Smooth muscle cell (in vitro differentiated cells): ENCODE results near the gene BFSP1. TPM values are rescaled to one million over a fixed set of nuclear protein-coding genes. Genes with fewer than 3 reads are reported as not detected.

Experiments used
- DNase-seq: peaks from one replicate; lab custom pipeline; 2025; ENCODE audit not compliant: unreplicated experiment; lab: John Stamatoyannopoulos, UW
- H2AFZ ChIP-seq: fragments of 200-600 bp; sonication (generic); 2 replicates; pipeline ENCODE4 v1.6.0; 2016; ENCODE audit warnings: antibody characterized with exemption, low read depth, mild to moderate bottlenecking
- H3F3A ChIP-seq: fragments of 200-600 bp; sonication (generic); 2 replicates; pipeline ENCODE4 v1.6.0; 2017; ENCODE audit warnings: antibody characterized with exemption, low read depth
- H3K27ac ChIP-seq: fragments of 200-600 bp; sonication (generic); 2 replicates; pipeline ENCODE4 v1.5.1; 2016; ENCODE audit warnings: low read depth, mild to moderate bottlenecking
- H3K27me3 ChIP-seq: fragments of 200-600 bp; sonication (generic); 2 replicates; pipeline ENCODE4 v1.6.1; 2016; ENCODE audit warnings: low read depth, mild to moderate bottlenecking
- H3K36me3 ChIP-seq: fragments of 200-600 bp; sonication (generic); 2 replicates; pipeline ENCODE4 v1.5.1; 2016; ENCODE audit warnings: low read depth
- H3K4me1 ChIP-seq: fragments of 200-600 bp; sonication (generic); 2 replicates; pipeline ENCODE4 v1.5.1; 2016; ENCODE audit warnings: low read depth
- H3K4me2 ChIP-seq: fragments of 200-600 bp; sonication (generic); 2 replicates; pipeline ENCODE4 v1.6.0; 2016; ENCODE audit warnings: mild to moderate bottlenecking
- H3K4me3 ChIP-seq: fragments of 200-600 bp; sonication (generic); 2 replicates; pipeline ENCODE4 v1.5.1; 2016; ENCODE audit warnings: mild to moderate bottlenecking
- H3K79me2 ChIP-seq: fragments of 200-600 bp; sonication (generic); 2 replicates; pipeline ENCODE4 v1.6.0; 2016; ENCODE audit warnings: low read depth, mild to moderate bottlenecking
- H3K9ac ChIP-seq: fragments of 200-600 bp; sonication (generic); 2 replicates; pipeline ENCODE4 v1.6.0; 2016; ENCODE audit warnings: low read depth
- H3K9me3 ChIP-seq: fragments of 200-600 bp; sonication (generic); replicated peaks from 2 replicates; pipeline ENCODE4 v1.5.1; 2016; ENCODE audit warnings: low read depth
- H4K20me1 ChIP-seq: fragments of 200-600 bp; sonication (generic); 2 replicates; pipeline ENCODE4 v1.6.0; 2016; ENCODE audit warnings: low read depth
- WGBS: methylation state at CpG from one replicate; pipeline ENCODE4 v1.1.7; 2016; ENCODE audit warnings: low lambda C conversion rate; 5-methylcytosine and 5-hydroxymethylcytosine counted together
- polyA plus RNA-seq: library from polyadenylated mRNA; unstranded; fragments of >200 nt; fragmentation: Nextera tagmentation; extraction: Ambion mirVana; gene quantifications from 2 replicates; pipeline ENCODE4 v1.2.1, GENCODE V29; 2016
- total RNA-seq: library from RNA; depleted of rRNA; stranded (reverse); fragments of >200 nt; gene quantifications from 2 replicates; pipeline ENCODE4 v1.2.3, GENCODE V29; 2014
- TF ChIP-seq, protein P1 (sequence below): fragments of 200-600 bp; sonication (generic); IDR thresholded peaks from 2 replicates; pipeline ENCODE4 v1.5.1; 2017; ENCODE audit warnings: borderline replicate concordance, mild to moderate bottlenecking, antibody characterized with exemption; ENCODE audit not compliant: insufficient read depth, poor library complexity, severe bottlenecking

BFSP1 gene
- total and polyA plus RNA-seq, 2 experiments from 2014 or later: 0.76 to 1.6 TPM

DNA sequence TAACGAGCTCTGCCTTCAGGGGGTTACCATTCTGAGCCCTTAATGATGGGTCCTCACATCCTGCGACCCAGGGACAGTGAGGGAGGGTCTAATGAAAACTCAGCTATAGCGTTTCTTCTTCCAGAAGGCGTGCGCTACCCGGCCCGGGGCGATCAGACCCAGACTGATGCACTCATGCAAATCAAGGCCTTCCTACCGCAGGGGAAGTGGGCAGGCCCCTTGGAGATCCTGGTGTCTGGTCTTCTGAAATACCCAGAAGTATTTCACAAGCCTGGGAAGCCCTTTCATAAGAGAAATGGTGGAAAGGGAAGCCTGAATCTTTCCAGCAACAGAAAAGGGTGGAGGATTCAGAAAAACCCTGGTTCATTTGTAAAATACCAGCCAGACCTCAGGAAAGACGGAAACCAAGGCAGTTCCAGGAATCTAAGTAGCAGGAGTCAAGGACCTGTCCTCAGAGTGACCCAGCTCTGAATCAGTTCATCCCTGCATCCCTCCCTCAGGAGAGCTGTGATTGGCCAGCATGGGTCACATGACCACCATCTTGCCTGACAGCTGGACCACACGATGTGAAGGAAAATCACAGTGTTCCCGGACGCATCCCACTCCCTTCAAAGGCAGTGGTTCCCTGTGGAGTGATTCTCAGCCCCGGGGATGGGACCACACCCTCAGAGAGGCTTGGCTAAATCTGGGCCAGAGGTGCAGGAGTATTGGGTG is 12.7 kb downstream of the BFSP1 start:
- DNase-seq: no peak
- TF ChIP-seq, protein P1, sequence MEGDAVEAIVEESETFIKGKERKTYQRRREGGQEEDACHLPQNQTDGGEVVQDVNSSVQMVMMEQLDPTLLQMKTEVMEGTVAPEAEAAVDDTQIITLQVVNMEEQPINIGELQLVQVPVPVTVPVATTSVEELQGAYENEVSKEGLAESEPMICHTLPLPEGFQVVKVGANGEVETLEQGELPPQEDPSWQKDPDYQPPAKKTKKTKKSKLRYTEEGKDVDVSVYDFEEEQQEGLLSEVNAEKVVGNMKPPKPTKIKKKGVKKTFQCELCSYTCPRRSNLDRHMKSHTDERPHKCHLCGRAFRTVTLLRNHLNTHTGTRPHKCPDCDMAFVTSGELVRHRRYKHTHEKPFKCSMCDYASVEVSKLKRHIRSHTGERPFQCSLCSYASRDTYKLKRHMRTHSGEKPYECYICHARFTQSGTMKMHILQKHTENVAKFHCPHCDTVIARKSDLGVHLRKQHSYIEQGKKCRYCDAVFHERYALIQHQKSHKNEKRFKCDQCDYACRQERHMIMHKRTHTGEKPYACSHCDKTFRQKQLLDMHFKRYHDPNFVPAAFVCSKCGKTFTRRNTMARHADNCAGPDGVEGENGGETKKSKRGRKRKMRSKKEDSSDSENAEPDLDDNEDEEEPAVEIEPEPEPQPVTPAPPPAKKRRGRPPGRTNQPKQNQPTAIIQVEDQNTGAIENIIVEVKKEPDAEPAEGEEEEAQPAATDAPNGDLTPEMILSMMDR: no peak
- H3K9ac ChIP-seq: no peak overlapping the region
- H3K79me2 ChIP-seq: no peaks in the 10 kb centered on the region
- H4K20me1 ChIP-seq: no peaks in the 10 kb centered on the region
- WGBS: 88% methylated on average over 14 of the region's 14 CpGs
- H2AFZ ChIP-seq: no peak overlapping the region
- H3K36me3 ChIP-seq: no peaks in the 10 kb centered on the region
- no peak overlapping the region for H3K4me2 ChIP-seq
- no peak overlapping the region for H3K27ac ChIP-seq
- no peaks in the 10 kb centered on the region for H3K27me3 ChIP-seq
- no peak overlapping the region for H3K4me3 ChIP-seq
- H3F3A ChIP-seq: no peaks in the 10 kb centered on the region
- H3K4me1 ChIP-seq: no peaks in the 10 kb centered on the region
- H3K9me3 ChIP-seq: no peaks in the 10 kb centered on the region

DNA sequence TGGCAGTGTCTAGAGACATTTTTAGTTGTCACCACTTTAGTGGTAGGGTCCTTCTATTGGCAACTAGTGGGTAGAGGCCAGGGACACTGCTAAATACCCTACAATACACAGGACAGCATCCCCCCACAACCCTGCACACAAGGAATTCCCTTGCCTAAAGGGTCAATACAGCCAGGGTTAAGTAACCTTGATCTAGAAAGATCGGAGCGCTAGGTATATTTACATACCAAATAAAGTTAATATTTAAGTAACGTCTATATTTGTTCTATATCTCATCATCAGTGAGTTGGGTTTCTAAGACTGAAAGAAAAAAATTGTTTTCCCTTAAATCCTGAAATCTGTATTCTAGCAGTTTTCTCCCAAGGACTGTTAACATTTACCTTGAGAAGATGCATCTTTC is 16.1 kb downstream of the BFSP1 start:
- Histone ChIP-seq H2AFZ (no peak overlapping the region), H4K20me1 (no peaks in the 10 kb centered on the region), H3K4me1 (no peaks in the 10 kb centered on the region), H3K4me3 (no peak overlapping the region), H3K27ac (no peak overlapping the region), H3F3A (no peaks in the 10 kb centered on the region), H3K36me3 (no peaks in the 10 kb centered on the region), H3K79me2 (no peaks in the 10 kb centered on the region), H3K27me3 (no peaks in the 10 kb centered on the region), H3K4me2 (no peak overlapping the region), H3K9ac (no peak overlapping the region), H3K9me3 (no peaks in the 10 kb centered on the region)
- TF ChIP-seq, protein P1: no peak
- no peak for DNase-seq
- WGBS: 92% methylated on average over 3 of the region's 3 CpGs

DNA sequence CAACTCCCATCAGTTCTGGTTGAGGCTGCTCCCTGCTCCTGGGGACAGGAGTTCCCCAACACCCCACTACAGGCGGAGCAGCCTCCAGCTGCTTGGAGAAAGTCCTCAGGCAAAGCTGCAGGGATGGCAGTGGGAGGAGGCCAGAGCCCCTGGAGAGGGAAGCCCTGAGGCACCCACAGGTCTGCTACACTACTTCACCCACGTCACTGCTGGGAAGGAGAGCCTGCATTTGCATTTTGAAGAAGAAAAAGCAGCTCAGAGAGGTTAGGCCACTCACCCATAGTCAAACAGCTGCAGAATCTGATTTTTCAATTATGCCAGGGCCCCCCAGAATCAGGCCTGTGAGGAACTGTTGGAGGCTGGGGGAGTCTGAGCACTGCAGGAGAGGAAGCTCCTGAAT is 17.2 kb downstream of the BFSP1 start:
- no peaks in the 10 kb centered on the region for H3K9me3 ChIP-seq
- H3K27ac ChIP-seq: no peak overlapping the region
- no peaks in the 10 kb centered on the region for H3K27me3 ChIP-seq
- H3K36me3 ChIP-seq: no peaks in the 10 kb centered on the region
- no peaks in the 10 kb centered on the region for H3F3A ChIP-seq
- H3K4me2 ChIP-seq: no peak overlapping the region
- no peaks in the 10 kb centered on the region for H3K4me1 ChIP-seq
- DNase-seq: no peak
- TF ChIP-seq, protein P1: no peak
- H3K9ac ChIP-seq: no peak overlapping the region
- no peaks in the 10 kb centered on the region for H4K20me1 ChIP-seq
- WGBS: 89% methylated on average over 2 of the region's 2 CpGs
- H2AFZ ChIP-seq: no peak overlapping the region
- H3K4me3 ChIP-seq: no peak overlapping the region
- no peaks in the 10 kb centered on the region for H3K79me2 ChIP-seq

DNA sequence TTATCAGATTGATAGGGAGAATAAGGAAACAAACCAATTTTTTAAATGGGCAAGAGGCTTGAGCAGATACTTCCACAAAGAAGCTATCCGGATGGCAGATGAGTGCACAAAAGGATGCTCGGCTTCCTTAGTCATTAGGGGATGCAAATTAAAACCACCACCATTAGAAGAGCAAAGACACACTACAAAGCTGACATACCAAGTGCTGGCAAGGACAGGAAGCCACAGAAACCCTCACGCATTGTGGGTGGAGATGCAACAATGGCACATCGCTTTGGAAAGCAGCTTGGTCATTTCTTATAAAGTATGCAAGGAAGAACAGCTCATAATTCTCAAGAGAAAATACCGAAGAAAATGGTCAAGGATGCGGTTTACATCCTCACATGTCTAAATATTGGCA is 19.8 kb downstream of the BFSP1 start:
- TF ChIP-seq, protein P1: no peak
- H3F3A ChIP-seq: no peaks in the 10 kb centered on the region
- H3K4me3 ChIP-seq: no peak overlapping the region
- H3K4me1 ChIP-seq: no peaks in the 10 kb centered on the region
- no peak overlapping the region for H3K27ac ChIP-seq
- H2AFZ ChIP-seq: no peak overlapping the region
- WGBS: 93% methylated on average over 6 of the region's 6 CpGs
- H3K9me3 ChIP-seq: no peaks in the 10 kb centered on the region
- H3K27me3 ChIP-seq: no peaks in the 10 kb centered on the region
- DNase-seq: no peak
- H3K9ac ChIP-seq: no peak overlapping the region
- H4K20me1 ChIP-seq: no peaks in the 10 kb centered on the region
- H3K36me3 ChIP-seq: no peaks in the 10 kb centered on the region
- no peaks in the 10 kb centered on the region for H3K79me2 ChIP-seq
- H3K4me2 ChIP-seq: no peak overlapping the region
